Measurements from ENCODE around the gene CECR2.

GRCh38 chr22:17438026-17438425, 68.8 kb downstream of the CECR2 start:
- TF ChIP-seq, protein P1, sequence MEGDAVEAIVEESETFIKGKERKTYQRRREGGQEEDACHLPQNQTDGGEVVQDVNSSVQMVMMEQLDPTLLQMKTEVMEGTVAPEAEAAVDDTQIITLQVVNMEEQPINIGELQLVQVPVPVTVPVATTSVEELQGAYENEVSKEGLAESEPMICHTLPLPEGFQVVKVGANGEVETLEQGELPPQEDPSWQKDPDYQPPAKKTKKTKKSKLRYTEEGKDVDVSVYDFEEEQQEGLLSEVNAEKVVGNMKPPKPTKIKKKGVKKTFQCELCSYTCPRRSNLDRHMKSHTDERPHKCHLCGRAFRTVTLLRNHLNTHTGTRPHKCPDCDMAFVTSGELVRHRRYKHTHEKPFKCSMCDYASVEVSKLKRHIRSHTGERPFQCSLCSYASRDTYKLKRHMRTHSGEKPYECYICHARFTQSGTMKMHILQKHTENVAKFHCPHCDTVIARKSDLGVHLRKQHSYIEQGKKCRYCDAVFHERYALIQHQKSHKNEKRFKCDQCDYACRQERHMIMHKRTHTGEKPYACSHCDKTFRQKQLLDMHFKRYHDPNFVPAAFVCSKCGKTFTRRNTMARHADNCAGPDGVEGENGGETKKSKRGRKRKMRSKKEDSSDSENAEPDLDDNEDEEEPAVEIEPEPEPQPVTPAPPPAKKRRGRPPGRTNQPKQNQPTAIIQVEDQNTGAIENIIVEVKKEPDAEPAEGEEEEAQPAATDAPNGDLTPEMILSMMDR (IDR thresholded peaks at IDR 0.05; ENCODE audit: low read length) = no peak
- no peak for TF ChIP-seq EZH2 (IDR thresholded peaks at IDR 0.05; ENCODE audit: borderline replicate concordance, low read length)
